Measurements from ENCODE around the gene CYP46A1. TPM values are rescaled to one million over a fixed set of nuclear protein-coding genes. Genes with fewer than 3 reads are reported as not detected.

CYP46A1 gene
- total RNA-seq, 4 donors from 2014 or later: 0.18 to 2.2 (median 0.45) TPM

DNA sequence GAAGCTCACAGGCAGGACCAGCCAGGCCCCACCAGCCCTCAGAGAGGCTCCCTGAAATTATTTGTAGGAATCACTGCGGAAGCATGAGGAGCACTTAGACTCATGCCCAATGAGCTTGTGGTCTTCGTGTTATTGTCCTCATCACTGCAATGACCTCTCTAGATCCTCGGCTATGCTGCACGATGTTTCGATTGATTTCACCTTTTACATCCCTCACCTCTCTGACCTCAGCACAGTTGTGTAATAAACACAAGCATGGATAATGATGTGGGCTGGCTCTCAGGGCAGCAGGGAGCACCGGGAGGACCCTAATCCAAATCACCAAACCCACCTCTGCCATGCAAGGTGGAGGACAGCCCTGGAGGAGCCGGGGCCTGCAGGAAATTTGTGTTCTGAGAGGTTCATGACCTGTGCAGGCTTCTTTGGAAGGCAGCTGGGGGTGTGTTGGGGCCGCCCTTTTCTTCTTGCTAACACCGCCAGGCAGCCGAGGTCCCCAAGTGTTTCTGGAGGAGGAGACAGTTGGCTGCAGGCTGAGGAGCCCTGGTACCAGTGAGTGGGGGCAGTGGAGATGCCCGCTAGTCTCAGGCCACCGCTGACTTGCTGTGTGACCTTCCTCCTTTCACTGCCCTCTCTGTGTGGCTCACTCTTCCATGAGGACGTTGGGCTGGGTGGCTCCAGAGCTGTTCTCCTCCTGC is 79.6 kb downstream of the CYP46A1 start:
- Histone ChIP-seq H3K36me3 (no peaks in the 10 kb centered on the region), H3K4me3 (no peak overlapping the region), H3K9me3 (no peaks in the 10 kb centered on the region), H3K27ac (no peak overlapping the region), H3K27me3 (no peaks in the 10 kb centered on the region), H3K4me1 (peaks cover 0 to 8% of the 10 kb centered on the region in 2 donors)
- DNase-seq (no peak), ATAC-seq (no peak)
- intact Hi-C loops (cut with DNase I; ENCODE audit: low total_unique reads): no loop called here
- in situ Hi-C loops (cut with MboI; ENCODE audit: low sequenced_read_pairs in 4 of 4): no loop called here
- TF ChIP-seq, protein P1, sequence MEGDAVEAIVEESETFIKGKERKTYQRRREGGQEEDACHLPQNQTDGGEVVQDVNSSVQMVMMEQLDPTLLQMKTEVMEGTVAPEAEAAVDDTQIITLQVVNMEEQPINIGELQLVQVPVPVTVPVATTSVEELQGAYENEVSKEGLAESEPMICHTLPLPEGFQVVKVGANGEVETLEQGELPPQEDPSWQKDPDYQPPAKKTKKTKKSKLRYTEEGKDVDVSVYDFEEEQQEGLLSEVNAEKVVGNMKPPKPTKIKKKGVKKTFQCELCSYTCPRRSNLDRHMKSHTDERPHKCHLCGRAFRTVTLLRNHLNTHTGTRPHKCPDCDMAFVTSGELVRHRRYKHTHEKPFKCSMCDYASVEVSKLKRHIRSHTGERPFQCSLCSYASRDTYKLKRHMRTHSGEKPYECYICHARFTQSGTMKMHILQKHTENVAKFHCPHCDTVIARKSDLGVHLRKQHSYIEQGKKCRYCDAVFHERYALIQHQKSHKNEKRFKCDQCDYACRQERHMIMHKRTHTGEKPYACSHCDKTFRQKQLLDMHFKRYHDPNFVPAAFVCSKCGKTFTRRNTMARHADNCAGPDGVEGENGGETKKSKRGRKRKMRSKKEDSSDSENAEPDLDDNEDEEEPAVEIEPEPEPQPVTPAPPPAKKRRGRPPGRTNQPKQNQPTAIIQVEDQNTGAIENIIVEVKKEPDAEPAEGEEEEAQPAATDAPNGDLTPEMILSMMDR (IDR thresholded peaks at IDR 0.05 in 4 of 5, conservative IDR thresholded peaks at IDR 0.05 in 1 of 5): no peak
- no peak for TF ChIP-seq POLR2A (IDR thresholded peaks at IDR 0.05)

- no peaks in the 10 kb centered on the region for H3K27me3 ChIP-seq
- no peaks in the 10 kb centered on the region for H3K36me3 ChIP-seq
- ATAC-seq (no peak), DNase-seq (no peak)
- H3K27ac ChIP-seq: no peak overlapping the region
- in situ Hi-C loops (cut with MboI; ENCODE audit: low sequenced_read_pairs in 4 of 4) (no loop called here), intact Hi-C loops (cut with DNase I; ENCODE audit: low total_unique reads) (no loop called here)
- no peak overlapping the region for H3K4me3 ChIP-seq
- TF ChIP-seq, protein P1 (IDR thresholded peaks at IDR 0.05 in 4 of 5, conservative IDR thresholded peaks at IDR 0.05 in 1 of 5): no peak
- no peak for TF ChIP-seq POLR2A (IDR thresholded peaks at IDR 0.05)
- H3K4me1 ChIP-seq: peaks cover 0 to 8% of the 10 kb centered on the region in 2 donors
- no peaks in the 10 kb centered on the region for H3K9me3 ChIP-seq
These were observed 80.2 kb downstream of the CYP46A1 start for GRCh38 chr14:99764222-99764706.

DNA sequence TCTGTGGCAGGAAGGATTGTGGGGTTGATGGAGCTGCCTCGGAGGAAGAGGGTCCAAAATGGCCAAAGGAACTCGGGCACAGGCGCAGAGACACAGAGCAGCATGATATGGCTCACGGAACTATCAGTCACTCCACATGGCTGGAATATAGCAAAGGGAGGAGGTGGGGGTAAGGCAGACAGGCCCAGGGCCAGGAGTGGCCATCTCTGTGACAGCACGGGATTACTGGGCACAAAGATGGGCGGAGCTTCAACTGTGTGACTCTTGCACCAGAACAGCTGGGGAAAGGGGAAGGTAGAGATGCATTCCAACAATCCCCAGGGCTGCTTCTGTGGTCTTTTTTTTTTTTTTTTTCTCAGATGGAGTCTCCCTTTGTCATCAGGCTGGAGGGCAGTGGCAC is 84.3 kb downstream of the CYP46A1 start:
- Histone ChIP-seq H3K27ac (no peak overlapping the region), H3K4me3 (no peak overlapping the region), H3K36me3 (no peaks in the 10 kb centered on the region), H3K27me3 (no peaks in the 10 kb centered on the region), H3K9me3 (no peaks in the 10 kb centered on the region), H3K4me1 (peaks cover 0 to 17% of the 10 kb centered on the region in 2 donors)
- TF ChIP-seq, protein P1 (IDR thresholded peaks at IDR 0.05 in 4 of 5, conservative IDR thresholded peaks at IDR 0.05 in 1 of 5): no peak
- no peak for TF ChIP-seq POLR2A (IDR thresholded peaks at IDR 0.05)
- DNase-seq (no peak), ATAC-seq (peak in 1 of 2 donors; percentile 52)
- in situ Hi-C loops (cut with MboI; ENCODE audit: low sequenced_read_pairs in 4 of 4) (no loop called here), intact Hi-C loops (cut with DNase I; ENCODE audit: low total_unique reads) (no loop called here)

DNA sequence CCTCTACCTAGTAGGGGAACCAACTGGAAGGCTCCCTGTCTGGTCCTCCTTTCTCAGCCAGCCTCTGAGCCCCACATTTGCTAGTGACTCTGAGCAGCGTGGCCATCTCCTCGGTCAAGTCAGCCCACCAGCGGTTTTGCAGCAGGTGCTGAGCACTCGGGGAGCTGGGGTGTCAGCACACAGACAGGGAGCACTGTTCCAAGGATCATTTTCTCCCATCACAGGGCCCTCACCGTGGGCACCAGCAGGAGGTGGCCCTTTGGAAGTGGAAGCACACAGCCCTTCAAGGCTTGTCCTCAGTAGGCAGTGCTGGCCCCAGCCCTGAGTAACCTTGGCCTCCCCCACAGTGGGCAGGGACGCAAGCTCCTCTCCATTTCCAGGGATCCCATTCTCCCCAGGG is 85.0 kb downstream of the CYP46A1 start:
- H3K27ac ChIP-seq: no peak overlapping the region
- intact Hi-C loops (cut with DNase I; ENCODE audit: low total_unique reads): no loop called here
- peaks cover 0 to 17% of the 10 kb centered on the region in 2 donors for H3K4me1 ChIP-seq
- no peaks in the 10 kb centered on the region for H3K27me3 ChIP-seq
- no peaks in the 10 kb centered on the region for H3K9me3 ChIP-seq
- in situ Hi-C loops (cut with MboI; ENCODE audit: low sequenced_read_pairs in 4 of 4): no loop called here
- H3K4me3 ChIP-seq: no peak overlapping the region
- no peaks in the 10 kb centered on the region for H3K36me3 ChIP-seq
- DNase-seq (no peak), ATAC-seq (no peak)
- TF ChIP-seq, protein P1 (IDR thresholded peaks at IDR 0.05 in 4 of 5, conservative IDR thresholded peaks at IDR 0.05 in 1 of 5): no peak
- no peak for TF ChIP-seq POLR2A (IDR thresholded peaks at IDR 0.05)
